Epithelial cell of esophagus (primary cell): ENCODE data around the gene GDPD5.

Source experiments
- DNase-seq: peaks from one replicate; pipeline ENCODE4 v3.0.0; 2010; ENCODE audit warnings: low read depth
- H3K4me3 ChIP-seq: 2 replicates; pipeline ENCODE4 v1.5.1; 2011; ENCODE audit warnings: mild to moderate bottlenecking, low read length, control low read depth
- CTCF ChIP-seq: IDR thresholded peaks from 2 replicates; pipeline ENCODE4 v1.5.1; 2011; ENCODE audit warnings: low read depth, mild to moderate bottlenecking, low read length, control low read depth, inconsistent platforms; ENCODE audit not compliant: insufficient read depth; ENCODE audit errors: missing control alignments

Gene GDPD5

GRCh38 chr11:75556275-75556674 is 30.5 kb upstream of the GDPD5 start:
- no peak overlapping the region for H3K4me3 ChIP-seq
- no peak for DNase-seq
- TF ChIP-seq CTCF, result no peak

GRCh38 chr11:75555079-75555811 is 29.5 kb upstream of the GDPD5 start:
- DNase-seq, result no peak
- H3K4me3 ChIP-seq, result no peak overlapping the region
- TF ChIP-seq CTCF, result no peak

- H3K4me3 ChIP-seq, result no peak overlapping the region
- no peak for TF ChIP-seq CTCF
- DNase-seq, result peak; percentile 40
These were observed 28.7 kb upstream of the GDPD5 start for GRCh38 chr11:75554258-75555022.

GRCh38 chr11:75553889-75554257 is 28.1 kb upstream of the GDPD5 start:
- no peak for DNase-seq
- H3K4me3 ChIP-seq, result no peak overlapping the region
- no peak for TF ChIP-seq CTCF

- H3K4me3 ChIP-seq, result no peak overlapping the region
- no peak for TF ChIP-seq CTCF
- no peak for DNase-seq
These were observed 27.4 kb upstream of the GDPD5 start for GRCh38 chr11:75553182-75553581.

GRCh38 chr11:75549370-75549958 is 23.7 kb upstream of the GDPD5 start:
- DNase-seq, result no peak
- no peak for TF ChIP-seq CTCF
- no peak overlapping the region for H3K4me3 ChIP-seq
